Endothelial cell of umbilical vein (primary cell): Measurements from ENCODE around the gene AUTS2. TPM values are rescaled to one million over a fixed set of nuclear protein-coding genes. Genes with fewer than 3 reads are reported as not detected.

Source experiments
- BruUV-seq: library from RNA; stranded (reverse); fragments of 400-500 nt; replicated peaks from 2 replicates; lab custom pipeline; 2021; lab: Mats Ljungman, UMichigan
- CTCF ChIA-PET: fragments of 300-600, 350-600 bp; sonication (Branson Sonifier 250); formaldehyde crosslinking; loops from one replicate; lab custom pipeline; 2021; ENCODE audit warnings: antibody characterized with exemption, inconsistent platforms; lab: Charles Lee
- POLR2A ChIA-PET: fragments of 300-600, 350-600 bp; sonication (Branson Sonifier 250); formaldehyde crosslinking; loops from one replicate; lab custom pipeline; 2021; ENCODE audit warnings: antibody characterized with exemption, inconsistent platforms; lab: Charles Lee
- DNase-seq: peaks from one replicate; pipeline ENCODE4 v3.0.0-alpha.2; 2011; ENCODE audit warnings: low read depth, low spot score
- FAIRE-seq: peaks from 2 replicates; lab custom pipeline; 2011; peaks lifted over from hg19 to GRCh38; lab: Jason Lieb, UNC
- H2AFZ ChIP-seq: 2 replicates; pipeline ENCODE4 v1.6.0; 2012; ENCODE audit warnings: low read depth, low read length, control low read depth, inconsistent platforms
- H3K27ac ChIP-seq: 2 replicates; pipeline ENCODE4 v1.5.1; 2011; ENCODE audit warnings: low read depth, mild to moderate bottlenecking, control low read depth, low read length, moderate library complexity; ENCODE audit not compliant: insufficient read depth
- H3K27me3 ChIP-seq, 2 experiments: 2 replicates each; pipeline versions ENCODE4 v1.6.0 to v1.6.1; 2011; ENCODE audit warnings: low read length in 2 of 2, mixed read lengths in 1 of 2; ENCODE audit not compliant: control insufficient read depth in 2 of 2, insufficient read depth in 2 of 2
- H3K36me3 ChIP-seq, 2 experiments: 2 replicates in 1 of 2; 3 replicates in 1 of 2; pipeline ENCODE4 v1.5.1; 2011; ENCODE audit warnings: low read length in 2 of 2, mild to moderate bottlenecking in 1 of 2, moderate library complexity in 1 of 2; ENCODE audit not compliant: control insufficient read depth in 2 of 2, insufficient read depth in 2 of 2; ENCODE audit errors: extremely low read depth in 1 of 2
- H3K4me1 ChIP-seq: 3 replicates; pipeline ENCODE4 v1.5.1; 2011; ENCODE audit warnings: mild to moderate bottlenecking, low read length; ENCODE audit not compliant: control insufficient read depth, insufficient read depth; ENCODE audit errors: extremely low read depth
- H3K4me2 ChIP-seq: 2 replicates; pipeline ENCODE4 v1.6.1; 2011; ENCODE audit warnings: low read length, control low read depth, mixed read lengths; ENCODE audit not compliant: insufficient read depth
- H3K4me3 ChIP-seq, 3 experiments: fragments of 200-600 bp in 1 of 3; sonication (generic), shearing (Covaris generic) in 1 of 3; replicated peaks in 1 of 3; 2 replicates each; pipeline ENCODE4 v1.5.1; 2011 to 2016; ENCODE audit warnings: control low read depth in 3 of 3, low read length in 3 of 3, mild to moderate bottlenecking in 2 of 3, inconsistent platforms in 1 of 3, low read depth in 1 of 3, moderate library complexity in 1 of 3; ENCODE audit not compliant: insufficient read depth in 1 of 3
- H3K79me2 ChIP-seq: 2 replicates; pipeline ENCODE4 v1.6.0; 2012; ENCODE audit warnings: low read length, inconsistent platforms; ENCODE audit not compliant: control insufficient read depth, insufficient read depth
- H3K9ac ChIP-seq: replicated peaks from 2 replicates; pipeline ENCODE3; 2011; ENCODE audit warnings: low read length, control low read depth; ENCODE audit not compliant: insufficient read depth; ENCODE audit errors: extremely low read depth
- H3K9me1 ChIP-seq: replicated peaks from 3 replicates; pipeline ENCODE4 v1.6.0; 2011; ENCODE audit warnings: mild to moderate bottlenecking, low read length; ENCODE audit not compliant: control insufficient read depth, insufficient read depth; ENCODE audit errors: extremely low read depth
- H3K9me3 ChIP-seq: replicated peaks from 2 replicates; pipeline ENCODE4 v1.5.1; 2012; ENCODE audit warnings: low read length, inconsistent platforms; ENCODE audit not compliant: control insufficient read depth, insufficient read depth
- H4K20me1 ChIP-seq: replicated peaks from 2 replicates; pipeline ENCODE3; 2011; ENCODE audit warnings: mild to moderate bottlenecking, low read length; ENCODE audit not compliant: control insufficient read depth, insufficient read depth; ENCODE audit errors: extremely low read depth
- CTCF ChIP-seq, 2 donors: IDR thresholded peaks; 1 replicate in 1 of 2; 2 replicates in 1 of 2; pipeline ENCODE4 v1.5.1; 2011; ENCODE audit warnings: low read length in 2 of 2, mild to moderate bottlenecking in 2 of 2, moderate library complexity in 2 of 2, control low read depth in 1 of 2, inconsistent platforms in 1 of 2, low read depth in 1 of 2; ENCODE audit not compliant: insufficient read depth in 1 of 2; ENCODE audit errors: extremely low read depth in 1 of 2
- EZH2 ChIP-seq: IDR thresholded peaks from 2 replicates; pipeline ENCODE4 v1.6.1; 2012; ENCODE audit warnings: borderline replicate concordance, low read depth, mild to moderate bottlenecking, moderate library complexity, low read length, inconsistent platforms; ENCODE audit not compliant: severe bottlenecking
- FOS ChIP-seq: IDR thresholded peaks from 2 replicates; pipeline ENCODE4 v1.6.1; 2011; ENCODE audit warnings: mild to moderate bottlenecking, low read length, moderate library complexity, borderline replicate concordance; ENCODE audit not compliant: insufficient read depth
- GATA2 ChIP-seq: IDR thresholded peaks from 2 replicates; pipeline ENCODE4 v1.7.0; 2011; ENCODE audit warnings: low read depth, mild to moderate bottlenecking, moderate library complexity, mixed read lengths, low read length; ENCODE audit not compliant: insufficient read length, insufficient read depth
- JUN ChIP-seq: IDR thresholded peaks from 2 replicates; pipeline ENCODE4 v1.6.1; 2011; ENCODE audit warnings: borderline replicate concordance, low read depth; ENCODE audit not compliant: insufficient read length, insufficient read depth
- MAX ChIP-seq: IDR thresholded peaks from 2 replicates; pipeline ENCODE4 v1.6.1; 2011; ENCODE audit not compliant: insufficient read depth, insufficient read length
- MYC ChIP-seq: IDR thresholded peaks from one replicate; pipeline ENCODE4 v1.6.1; 2011; ENCODE audit warnings: mild to moderate bottlenecking, low read depth, low read length
- POLR2A ChIP-seq: IDR thresholded peaks from 2 replicates; pipeline ENCODE4 v1.6.1; 2012; ENCODE audit warnings: low read depth, mild to moderate bottlenecking, control low read depth, low read length
- POLR2AphosphoS5 ChIP-seq: IDR thresholded peaks from 2 replicates; pipeline ENCODE4 v1.6.1; 2012; ENCODE audit warnings: low read depth, mild to moderate bottlenecking, control low read depth, low read length, moderate library complexity; ENCODE audit not compliant: insufficient read depth
- dilution Hi-C: fragments of 300-500 bp; cut with MboI; formaldehyde crosslinking; loops from one replicate; pipeline ENCODE4 v1.15.0; 2019; ENCODE audit warnings: low sequenced_read_pairs; ENCODE audit not compliant: extremely low pct_ligation_motif_present
- intact Hi-C: fragments of 100-400 bp; cut with micrococcal nuclease; formaldehyde crosslinking; loops from one replicate; pipeline ENCODE4 v1.10.0; 2022
- polyA plus RNA-seq, 4 experiments: library from polyadenylated mRNA; depleted of rRNA in 3 of 4; stranded (reverse) in 3 of 4; unstranded in 1 of 4; fragments of >200 nt; gene quantifications; 2 replicates each; pipeline versions ENCODE4 v1.2.1 to v1.2.3, GENCODE V29; 2011 to 2012; ENCODE audit warnings: missing spikeins in 1 of 4
- total RNA-seq: library from RNA; stranded (reverse); gene quantifications from 2 replicates; pipeline ENCODE4 v1.2.3, GENCODE V29; 2021

Gene AUTS2
- total and polyA plus RNA-seq, 2 donors (not counting 3 experiments of a cell fraction or from before 2014, with no cell fraction given), result 0.59 to 8.0 TPM

GRCh38 chr7:70104243-70104642 lies 506.0 kb downstream of the AUTS2 start:
- TF ChIP-seq GATA2 (no peak), POLR2A (no peak)
- H4K20me1 ChIP-seq, result no peaks in the 10 kb centered on the region
- no peak overlapping the region for H2AFZ ChIP-seq
- no peaks in the 10 kb centered on the region for H3K4me1 ChIP-seq
- no peaks in the 10 kb centered on the region for H3K9me1 ChIP-seq
- H3K27me3 ChIP-seq, result no peaks in the 10 kb centered on the region
- dilution Hi-C loops, result no loop called here
- no peaks in the 10 kb centered on the region for H3K9me3 ChIP-seq
- no peaks in the 10 kb centered on the region for H3K79me2 ChIP-seq
- FAIRE-seq (no peak), DNase-seq (no peak)
- H3K36me3 ChIP-seq, result no peaks in the 10 kb centered on the region
- intact Hi-C loops, result no loop called here
- BruUV-seq, result no TSS peak
- no peak overlapping the region for H3K9ac ChIP-seq
- POLR2A ChIA-PET, result no interaction called here
- no peak overlapping the region for H3K27ac ChIP-seq
- H3K4me2 ChIP-seq, result no peak overlapping the region
- H3K4me3 ChIP-seq, result no peak overlapping the region
- CTCF ChIA-PET, result no interaction called here

GRCh38 chr7:70113078-70113477 lies 514.8 kb downstream of the AUTS2 start:
- H3K27me3 ChIP-seq, result no peaks in the 10 kb centered on the region
- intact Hi-C loops (no loop called here), dilution Hi-C loops (no loop called here)
- no peaks in the 10 kb centered on the region for H3K9me3 ChIP-seq
- no peak for FAIRE-seq
- H2AFZ ChIP-seq, result no peak overlapping the region
- H3K9me1 ChIP-seq, result no peaks in the 10 kb centered on the region
- POLR2A ChIA-PET, result no interaction called here
- H3K27ac ChIP-seq, result no peak overlapping the region
- no peak for TF ChIP-seq MYC
- no peak for TF ChIP-seq EZH2
- no peak for TF ChIP-seq GATA2
- no peak for TF ChIP-seq POLR2AphosphoS5
- TF ChIP-seq MAX, result no peak
- no peak for TF ChIP-seq POLR2A
- TF ChIP-seq FOS, result no peak
- no peak for TF ChIP-seq JUN
- no peak for TF ChIP-seq CTCF (IDR thresholded peaks at IDR 0.05; ENCODE audit: extremely low read depth in 1 of 2, insufficient read depth in 1 of 2, low read depth in 1 of 2, low read length in 2 of 2)
- no peaks in the 10 kb centered on the region for H3K79me2 ChIP-seq
- no peak for DNase-seq
- no peak overlapping the region for H3K4me2 ChIP-seq
- H3K4me1 ChIP-seq, result no peaks in the 10 kb centered on the region
- H3K4me3 ChIP-seq, result no peak overlapping the region
- no peaks in the 10 kb centered on the region for H3K36me3 ChIP-seq
- CTCF ChIA-PET, result no interaction called here
- no peak overlapping the region for H3K9ac ChIP-seq
- no peaks in the 10 kb centered on the region for H4K20me1 ChIP-seq
- BruUV-seq, result no TSS peak
